ENCODE data around the gene AATF.

The AATF gene, protein sequence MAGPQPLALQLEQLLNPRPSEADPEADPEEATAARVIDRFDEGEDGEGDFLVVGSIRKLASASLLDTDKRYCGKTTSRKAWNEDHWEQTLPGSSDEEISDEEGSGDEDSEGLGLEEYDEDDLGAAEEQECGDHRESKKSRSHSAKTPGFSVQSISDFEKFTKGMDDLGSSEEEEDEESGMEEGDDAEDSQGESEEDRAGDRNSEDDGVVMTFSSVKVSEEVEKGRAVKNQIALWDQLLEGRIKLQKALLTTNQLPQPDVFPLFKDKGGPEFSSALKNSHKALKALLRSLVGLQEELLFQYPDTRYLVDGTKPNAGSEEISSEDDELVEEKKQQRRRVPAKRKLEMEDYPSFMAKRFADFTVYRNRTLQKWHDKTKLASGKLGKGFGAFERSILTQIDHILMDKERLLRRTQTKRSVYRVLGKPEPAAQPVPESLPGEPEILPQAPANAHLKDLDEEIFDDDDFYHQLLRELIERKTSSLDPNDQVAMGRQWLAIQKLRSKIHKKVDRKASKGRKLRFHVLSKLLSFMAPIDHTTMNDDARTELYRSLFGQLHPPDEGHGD

DNA sequence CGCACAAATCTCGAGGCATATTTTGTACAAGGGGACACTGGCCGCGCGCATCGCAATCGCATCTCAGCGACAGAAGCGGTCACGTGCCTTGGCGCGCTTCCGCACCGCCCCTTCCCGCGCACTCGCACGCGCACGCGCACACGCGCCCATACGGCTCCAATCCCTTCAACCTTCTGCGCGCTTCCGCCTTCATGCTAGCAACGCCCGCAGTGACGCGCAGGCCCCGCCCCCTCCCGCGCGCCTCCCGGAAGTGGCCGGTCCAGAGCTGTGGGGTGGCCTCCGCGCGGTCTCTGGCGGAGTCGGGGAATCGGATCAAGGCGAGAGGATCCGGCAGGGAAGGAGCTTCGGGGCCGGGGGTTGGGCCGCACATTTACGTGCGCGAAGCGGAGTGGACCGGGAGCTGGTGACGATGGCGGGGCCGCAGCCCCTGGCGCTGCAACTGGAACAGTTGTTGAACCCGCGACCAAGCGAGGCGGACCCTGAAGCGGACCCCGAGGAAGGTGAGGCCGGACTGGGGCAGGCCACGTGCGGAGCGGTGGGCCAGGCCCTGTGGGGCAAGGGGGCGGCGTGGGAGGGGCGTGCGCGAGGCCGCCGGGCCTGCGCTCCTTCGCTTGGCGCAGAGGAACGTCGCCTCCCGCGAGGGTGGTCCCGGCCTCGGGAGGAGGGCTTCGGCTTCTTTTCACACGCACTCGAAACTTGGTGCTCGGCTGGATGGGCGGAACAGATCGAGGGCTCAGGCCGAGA, at the start of gene AATF:
AATF (plus strand) TSS at position 238 of the 744 bp plus-strand sequence; CDS start at position 410, 172 bp downstream.
- no peak for FAIRE-seq

DNA sequence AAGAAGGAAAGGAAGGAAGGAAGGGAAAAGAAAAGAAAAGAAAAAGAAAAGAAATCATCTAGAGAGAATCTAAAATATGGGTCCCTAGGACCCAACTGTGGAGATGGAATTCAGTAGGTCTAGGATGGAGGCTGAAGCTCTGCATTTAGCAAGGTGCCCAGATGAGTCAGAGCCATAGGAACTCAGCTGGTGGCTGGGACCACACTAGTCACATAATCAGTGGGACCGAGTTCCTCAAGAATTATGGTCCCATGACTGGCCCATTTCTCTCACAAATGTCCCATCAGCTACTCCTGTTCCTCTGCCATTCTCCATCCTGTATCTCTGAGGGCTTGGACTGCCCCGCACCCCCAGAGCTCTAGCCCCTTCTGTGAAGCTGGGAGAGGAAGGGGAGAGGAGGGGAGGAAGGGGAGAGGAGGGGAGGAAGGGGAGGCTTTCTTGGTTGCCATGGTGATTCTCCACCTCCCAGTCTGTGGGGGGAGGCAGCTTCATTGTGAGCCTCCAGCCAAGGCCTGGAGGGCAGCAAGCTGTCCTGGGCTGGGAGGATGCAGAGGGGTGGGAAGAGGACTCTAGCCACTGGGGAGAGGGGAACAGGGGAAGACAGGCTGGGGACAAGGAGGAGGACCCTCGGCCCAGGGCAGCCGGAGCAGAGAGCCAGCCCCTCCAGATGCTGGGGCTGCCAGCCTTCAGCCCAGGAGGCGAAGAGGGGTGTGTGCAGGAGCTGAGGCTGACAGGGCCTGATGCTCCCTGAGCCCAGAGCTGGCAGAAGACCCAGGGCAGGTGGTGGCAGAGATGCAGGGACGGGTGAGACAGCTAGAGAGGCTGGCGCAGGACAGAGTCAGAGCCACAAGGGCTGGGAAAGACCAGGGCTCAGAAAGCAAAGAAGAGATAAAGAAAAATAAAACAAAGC, 49.2 kb upstream of the AATF start:
- no peak for FAIRE-seq

DNA sequence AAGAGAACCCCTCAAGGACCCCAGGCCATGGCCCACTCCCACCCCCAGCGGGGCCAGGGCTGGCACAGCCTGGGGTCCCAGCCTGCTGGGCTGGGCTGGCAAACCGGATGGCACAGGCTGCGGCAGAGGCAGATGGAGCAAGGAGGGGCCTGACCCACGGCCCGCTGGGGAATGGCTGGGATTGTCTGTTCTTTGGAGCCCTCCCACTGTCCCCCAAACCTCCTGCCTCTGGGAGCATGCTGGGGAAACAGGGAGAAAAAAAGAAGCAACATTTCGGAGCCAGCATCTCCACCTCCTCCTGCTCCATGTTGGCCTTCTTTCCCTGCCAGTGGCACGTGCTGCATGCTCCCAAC, 48.6 kb upstream of the AATF start:
- FAIRE-seq, result no peak

DNA sequence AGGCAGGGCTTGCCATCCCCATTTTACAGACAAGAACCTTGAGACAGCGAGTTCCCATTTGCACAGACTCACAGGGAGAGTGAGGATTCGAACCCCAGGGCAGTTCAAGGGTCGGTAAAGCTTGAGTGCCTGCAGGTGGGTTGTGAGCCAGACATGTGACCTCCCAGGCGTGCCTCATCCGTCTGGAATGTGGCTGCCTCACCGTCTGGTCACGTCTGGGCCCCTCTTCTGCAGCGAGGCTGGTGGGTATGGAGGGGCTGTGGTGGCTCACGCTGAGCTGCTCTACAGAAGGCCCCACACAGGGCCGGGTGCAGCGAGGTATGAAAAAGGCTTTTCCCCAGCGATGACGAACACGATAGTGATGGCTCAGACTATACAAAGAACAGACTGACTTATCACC, 47.2 kb upstream of the AATF start:
- no peak for FAIRE-seq

DNA sequence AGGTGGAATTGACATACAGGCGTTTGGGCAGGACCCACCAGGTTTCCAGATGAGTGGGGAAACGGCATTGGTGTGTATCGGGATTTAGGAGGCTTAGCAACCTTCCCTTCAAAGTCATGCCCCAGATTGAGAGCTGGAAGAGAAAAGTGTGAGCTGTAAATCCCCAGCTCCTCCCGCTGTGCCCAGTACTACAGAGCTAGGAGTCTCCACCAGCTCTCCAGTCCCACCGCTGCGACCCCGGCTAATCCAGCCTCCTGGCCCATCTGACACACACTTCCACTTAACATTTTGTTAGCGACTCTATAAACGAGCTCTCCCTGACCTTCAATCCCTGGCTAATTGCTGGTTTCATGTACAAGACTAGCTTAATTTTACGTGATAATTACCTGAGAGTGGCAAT, 41.3 kb upstream of the AATF start:
- FAIRE-seq, result no peak

DNA sequence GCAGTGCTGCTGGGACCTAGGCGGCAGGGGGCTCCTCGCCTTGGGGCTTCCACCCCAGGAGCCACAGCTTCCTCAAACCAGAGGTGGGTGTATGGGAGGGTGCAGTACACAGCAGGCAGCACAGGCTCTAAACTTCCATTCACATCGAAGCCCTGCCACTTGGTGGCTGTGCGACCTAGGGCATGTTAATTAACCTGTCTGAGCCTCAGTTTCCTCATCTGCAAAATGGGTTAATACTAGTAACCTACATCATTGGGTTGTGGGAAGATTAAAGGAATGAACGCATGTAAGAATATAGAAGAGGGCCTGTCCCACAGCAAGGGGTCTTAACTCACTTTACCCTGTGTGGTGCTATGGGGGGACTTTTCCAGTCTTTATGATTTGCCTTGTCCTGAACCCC, 38.2 kb upstream of the AATF start:
- FAIRE-seq, result no peak

DNA sequence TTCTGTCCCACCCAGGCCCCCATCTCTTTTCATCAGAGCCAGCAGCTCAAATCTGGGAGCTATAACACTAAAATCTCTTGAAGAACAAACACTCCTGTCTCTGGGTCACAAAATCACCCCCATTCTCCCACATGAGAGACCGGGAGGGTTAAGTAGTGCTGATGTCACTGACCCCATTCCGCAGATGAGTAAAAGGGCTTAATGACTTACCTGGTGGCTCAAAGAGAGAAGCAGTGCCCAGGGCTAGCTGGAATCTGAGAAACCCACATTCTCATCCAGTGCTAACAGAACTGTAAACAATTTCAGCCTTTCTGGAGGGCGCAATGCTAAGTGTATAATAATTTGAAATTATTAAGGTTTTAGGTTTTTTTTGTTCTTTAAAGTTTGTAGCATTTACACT, 37.8 kb upstream of the AATF start:
- FAIRE-seq, result no peak

DNA sequence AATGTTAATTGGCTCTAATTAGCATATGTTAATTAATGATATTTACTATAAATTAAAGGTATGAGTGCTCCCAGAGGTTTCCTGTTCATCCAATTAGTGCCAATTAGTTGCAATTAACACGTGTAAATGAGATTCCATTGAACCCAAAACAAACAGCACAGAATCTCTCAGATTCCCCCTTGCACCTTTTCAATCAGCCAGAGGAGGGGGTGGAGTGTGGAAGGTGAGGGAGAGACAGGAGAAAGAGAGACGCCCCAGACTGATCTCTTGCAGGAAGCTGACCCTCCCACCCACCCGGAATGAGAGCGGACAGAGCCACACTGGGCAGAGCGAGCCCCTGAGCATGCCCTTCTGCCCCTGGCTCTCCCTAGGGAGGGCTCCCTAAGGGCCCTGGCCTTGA, 35.6 kb upstream of the AATF start:
- FAIRE-seq, result no peak

DNA sequence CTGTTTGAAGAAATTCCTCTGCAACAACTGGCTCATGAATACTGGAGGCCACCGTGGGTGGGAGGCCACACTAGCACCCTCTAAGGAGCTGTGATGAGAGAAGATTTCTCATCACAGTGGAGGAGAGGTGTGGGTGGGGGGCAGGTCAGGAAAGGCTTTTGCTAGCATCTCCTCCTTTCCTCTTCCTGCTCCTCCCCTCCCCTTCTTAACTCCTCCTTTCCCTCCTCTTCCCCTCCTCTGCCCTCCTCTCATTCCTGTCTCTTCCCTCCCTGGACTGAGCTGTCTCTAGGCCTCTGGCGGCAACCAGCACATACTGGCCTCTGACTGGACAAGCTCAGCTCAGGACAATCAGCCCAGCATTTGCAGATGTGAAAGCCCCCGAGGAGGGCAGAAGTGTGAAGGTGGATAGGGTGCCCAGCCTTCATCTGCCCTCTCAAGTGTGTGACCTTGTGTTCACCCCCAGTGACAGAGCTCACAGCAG, 30.5 kb upstream of the AATF start:
- FAIRE-seq, result no peak

DNA sequence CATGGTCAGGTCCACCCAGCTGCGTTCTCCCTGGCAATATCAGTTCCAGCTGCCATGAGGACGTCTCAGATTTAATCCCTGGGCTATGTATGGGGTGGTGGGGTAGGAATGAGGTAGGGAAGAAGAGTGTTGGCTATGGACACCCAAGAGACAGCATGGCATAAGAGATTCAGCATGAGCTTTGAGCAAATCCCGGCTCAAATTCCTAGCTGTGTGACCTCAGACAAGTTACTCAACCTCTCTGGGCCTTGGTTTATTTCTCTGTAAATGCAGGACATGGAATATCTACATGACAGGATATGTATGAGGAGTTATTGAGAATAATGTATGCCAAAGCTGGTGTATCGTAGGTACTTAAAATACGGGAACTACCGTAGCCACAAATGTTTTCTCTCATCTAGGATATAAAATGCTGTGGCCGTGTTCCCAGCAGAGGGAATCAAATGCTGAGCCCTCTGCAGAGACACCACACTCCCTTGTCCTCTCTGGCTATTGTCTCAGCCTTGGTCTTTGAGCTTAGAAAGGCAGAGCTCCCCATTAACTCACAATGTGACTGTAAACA, 29.3 kb upstream of the AATF start:
- no peak for FAIRE-seq

DNA sequence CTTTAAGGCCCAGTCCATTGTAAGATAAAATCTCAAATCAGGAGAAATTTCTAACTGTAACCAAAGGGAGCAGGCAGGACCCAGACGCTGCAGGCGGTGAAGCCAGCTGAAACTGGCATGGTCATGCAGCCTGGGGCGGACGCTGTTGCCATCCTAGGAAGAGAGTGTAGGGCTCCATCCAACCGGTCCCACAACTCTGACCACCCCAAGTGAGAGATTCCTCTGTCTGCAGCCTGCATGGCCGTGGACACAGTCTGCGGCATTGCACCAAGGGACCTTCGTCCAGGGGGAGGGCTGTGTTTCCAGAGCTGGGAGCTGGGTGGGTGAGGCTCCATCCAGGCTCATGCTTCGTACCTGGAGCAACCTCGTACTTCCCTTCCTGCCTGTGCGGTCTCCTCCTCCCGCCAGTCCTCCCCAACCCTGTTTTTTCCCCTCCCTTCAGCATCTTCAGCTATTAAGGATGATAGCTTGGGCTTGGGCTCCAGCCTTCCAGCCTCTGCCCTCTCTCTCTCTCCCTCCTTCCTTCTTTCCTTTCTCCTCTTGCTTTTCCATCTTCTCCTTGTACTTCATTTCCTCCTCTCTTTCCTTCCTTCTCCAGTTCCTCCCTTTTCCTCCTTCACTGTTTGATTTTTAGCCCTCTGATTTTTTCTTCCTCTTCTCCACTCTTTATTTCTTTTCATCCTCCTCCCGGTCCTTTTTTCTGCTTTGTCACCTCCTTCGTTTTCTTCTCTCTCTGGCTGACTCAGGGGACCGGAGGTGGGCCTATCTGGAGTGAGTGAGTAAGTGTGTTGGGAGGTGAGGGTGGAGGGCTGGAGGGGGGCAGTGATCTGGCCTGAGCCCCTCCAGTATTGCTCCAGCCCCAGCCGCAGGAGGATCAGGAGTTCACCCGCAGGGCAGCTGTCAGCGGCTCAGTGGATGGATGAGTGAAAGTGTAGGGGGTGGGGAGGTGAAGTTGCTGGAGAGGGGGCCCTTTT, 28.4 kb upstream of the AATF start:
- FAIRE-seq, result no peak

DNA sequence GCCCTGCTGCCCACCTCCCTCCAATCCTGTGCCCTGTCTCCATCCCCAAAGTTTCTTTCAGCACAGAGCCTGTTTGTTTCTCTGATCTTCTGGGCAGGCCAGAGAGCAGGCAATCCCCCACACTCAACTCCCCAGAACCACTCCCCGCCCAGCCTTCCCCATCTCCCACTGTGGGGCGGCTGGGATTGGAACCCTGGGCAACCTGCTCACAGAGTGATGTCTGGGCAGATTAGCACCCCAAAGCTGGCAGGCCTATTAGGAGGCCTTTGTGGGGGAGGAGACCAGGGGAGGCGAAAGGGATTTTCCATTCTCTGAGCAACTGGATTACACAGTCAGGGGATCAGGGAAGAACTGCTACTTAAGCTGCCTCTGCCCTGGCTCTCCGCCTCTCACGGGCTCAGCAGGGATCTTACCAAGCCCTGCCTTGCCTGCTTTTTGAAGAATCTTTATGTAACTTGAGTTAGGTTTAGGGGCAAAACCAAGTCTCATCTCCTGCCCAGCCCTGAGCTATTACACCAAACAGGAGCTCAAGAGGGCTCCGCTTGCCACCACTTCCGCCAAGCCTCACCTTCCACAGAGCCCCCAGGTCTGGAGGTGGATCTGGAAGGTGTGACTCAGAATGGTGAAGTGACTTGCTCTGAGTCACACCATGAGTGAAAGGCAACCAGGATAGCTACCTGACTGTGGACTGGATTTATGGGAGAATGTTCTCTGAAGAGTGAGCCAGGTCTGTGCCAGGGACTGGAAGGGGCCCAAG, 27.5 kb upstream of the AATF start:
- FAIRE-seq, result no peak

DNA sequence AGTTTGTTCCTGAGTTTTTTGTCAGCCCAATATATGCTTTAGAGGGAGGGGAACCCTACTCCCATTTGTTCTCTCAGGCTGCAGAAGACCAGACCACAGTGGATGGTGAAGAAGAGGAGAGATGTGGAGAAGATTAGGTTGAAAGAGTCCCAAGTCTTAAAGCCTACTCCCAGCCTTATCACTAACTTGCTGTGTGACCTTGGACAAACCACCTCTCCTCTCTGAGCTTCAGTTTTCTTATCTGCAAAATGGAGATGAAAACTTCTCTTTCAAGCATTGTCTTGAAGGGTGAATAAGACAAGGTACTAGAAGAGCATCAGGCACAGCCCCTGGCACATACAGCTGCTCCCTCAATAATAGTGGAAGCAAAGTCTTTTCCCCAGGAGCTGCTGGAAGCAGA, 26.6 kb upstream of the AATF start:
- no peak for FAIRE-seq

DNA sequence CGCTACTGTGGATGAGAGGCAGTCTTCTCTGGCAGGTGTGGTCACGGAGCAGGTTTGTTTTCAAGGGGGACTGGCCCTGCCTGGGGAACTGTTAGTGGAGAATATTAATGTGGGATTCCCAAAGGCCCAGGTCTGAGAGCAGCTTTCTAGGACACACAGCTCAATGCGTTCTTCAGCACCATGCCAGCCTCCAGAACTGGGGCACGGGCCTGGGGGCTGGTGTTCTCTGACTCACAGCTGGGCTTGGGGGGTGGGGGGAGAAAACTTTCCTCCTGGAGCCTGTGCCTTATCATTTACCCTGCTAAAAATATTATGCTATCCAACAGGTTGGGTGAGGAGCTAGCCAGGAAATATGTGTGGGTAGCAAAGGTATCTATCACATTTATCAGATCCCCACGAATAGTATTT, 24.9 kb upstream of the AATF start:
- no peak for FAIRE-seq

DNA sequence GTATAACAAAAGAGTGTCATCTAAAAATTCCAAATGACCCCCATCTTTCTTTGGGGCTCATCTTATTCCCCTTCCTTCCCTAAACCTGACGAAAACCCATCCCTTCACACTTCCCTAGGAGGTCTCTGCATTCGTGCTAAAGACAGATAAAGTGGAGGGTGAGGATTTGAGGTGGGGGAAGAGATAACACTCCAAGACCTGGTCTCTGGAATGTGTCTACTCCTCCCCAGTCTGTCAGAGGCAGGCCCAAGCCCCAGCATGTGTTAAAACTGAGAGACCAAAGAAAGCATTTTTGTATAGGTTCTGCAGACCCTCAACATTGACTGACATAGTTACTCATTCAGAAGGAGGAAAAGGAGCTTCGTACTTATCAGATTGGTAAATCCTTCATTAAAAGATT, 22.5 kb upstream of the AATF start:
- FAIRE-seq, result no peak

DNA sequence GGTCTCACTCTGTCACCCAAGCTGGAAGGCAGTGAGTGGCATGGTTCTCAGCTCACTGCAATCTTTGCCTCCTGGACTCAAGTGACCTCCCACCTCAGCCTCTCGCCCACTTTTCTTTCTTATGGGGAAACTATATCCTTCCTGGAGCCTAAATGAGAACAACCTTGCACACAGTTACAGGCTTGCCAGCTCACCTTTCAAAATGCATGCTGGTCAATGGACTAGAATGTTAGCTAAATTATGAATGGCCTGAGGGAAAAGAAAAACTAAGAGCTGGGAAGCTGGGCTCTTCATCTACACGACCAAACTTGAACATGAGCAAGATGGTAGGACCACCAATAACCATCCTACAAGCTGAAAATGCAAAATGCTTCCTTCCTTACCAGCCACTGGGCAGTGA, 22.1 kb upstream of the AATF start:
- FAIRE-seq, result no peak

DNA sequence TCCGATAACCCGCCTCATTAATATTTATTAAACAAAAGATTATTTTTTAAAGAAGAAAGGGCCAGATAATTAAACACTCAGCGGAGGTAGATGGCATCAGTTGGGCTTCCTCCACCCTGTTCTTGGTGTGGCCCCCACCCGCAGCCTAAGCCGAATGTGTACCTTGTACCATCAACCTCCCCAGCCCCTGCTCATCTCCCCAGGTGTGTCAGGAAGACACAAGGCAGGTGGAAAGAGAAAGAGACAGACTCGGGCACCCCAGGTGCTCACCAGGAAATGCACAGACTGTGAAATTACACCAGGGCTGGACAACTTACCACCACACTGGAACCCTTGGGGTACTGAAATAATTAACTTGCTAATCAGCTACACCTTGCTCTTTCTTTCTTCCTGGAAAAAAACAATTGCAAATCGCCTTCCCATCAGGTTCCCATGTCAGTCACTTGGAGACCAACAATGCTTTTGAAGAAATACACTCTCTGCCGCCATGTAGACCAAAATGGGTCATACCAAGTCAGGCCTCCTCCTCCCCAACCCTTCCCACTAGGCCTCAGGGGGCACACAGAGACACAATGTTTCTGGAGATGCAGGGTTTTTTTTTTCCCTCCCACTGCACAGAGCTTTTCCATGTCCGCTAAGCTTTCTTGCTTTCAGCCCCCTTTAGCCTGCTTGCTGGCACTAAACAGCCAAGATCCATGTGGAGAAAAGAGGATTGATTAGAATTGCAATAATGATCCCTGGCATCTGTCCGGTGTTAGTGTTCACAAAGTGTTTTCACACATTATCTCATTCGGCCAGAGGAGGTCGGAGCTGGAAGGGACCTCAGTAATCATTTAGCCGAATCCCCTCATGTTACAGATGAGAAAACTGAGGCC, 20.0 kb upstream of the AATF start:
- no peak for FAIRE-seq

DNA sequence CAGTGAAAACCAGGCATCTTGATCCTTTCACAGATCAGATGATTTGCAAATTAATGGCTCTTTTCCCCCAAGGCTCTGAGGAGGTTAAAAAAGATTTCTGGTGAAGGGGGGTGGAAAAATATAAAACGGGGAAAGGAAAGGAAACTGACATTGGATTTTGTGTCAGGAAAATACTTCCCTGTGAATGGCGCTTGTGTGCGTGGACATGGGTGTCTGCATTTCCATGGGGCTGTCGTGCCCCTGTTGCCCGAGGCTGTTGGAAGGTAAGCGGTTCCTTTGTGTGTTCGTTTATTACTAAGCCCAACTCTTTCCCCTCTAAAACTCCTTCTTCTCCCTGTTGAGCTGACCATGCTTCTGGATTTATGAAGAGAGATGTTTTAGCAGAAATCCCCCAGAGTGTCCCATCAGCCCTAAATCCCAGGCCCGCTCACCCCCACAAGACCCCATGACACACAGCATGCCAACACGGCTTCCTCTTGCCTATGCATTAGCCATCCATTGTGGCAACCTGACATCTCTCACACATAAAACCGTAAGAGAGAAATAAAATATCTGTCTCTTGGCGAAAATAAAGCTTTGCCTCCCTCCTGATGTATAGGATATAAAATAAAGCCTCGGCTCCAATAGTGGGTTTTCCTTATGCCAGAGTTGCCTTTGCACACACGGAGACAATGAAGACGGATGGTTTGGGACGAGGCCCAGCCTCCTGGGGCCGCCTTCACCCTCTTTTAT, 18.7 kb upstream of the AATF start:
- FAIRE-seq, result no peak

DNA sequence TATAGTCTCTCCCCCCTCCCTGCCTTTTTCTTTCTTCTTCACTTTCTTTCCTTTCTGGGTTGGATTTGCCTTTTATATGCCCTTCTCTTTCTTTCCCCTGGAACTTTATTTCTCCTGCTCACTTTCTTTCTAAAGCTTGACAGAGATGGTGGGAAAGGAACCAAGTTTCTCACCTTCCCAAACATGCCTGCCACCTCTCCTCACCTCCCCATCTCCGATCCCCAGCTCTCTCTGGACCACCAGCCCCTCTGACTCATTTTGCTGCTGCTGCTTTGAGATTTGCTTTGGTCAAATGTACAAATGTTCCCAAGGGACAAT, 18.2 kb upstream of the AATF start:
- FAIRE-seq, result no peak

All from colon (tissue), 2 donors.